Prostate gland (tissue), 2 donors: Measurements from ENCODE around the gene PALLD. TPM values are rescaled to one million over a fixed set of nuclear protein-coding genes. Genes with fewer than 3 reads are reported as not detected.

Experiments used
- DNase-seq: peaks from one replicate; pipeline ENCODE4 v3.0.0-alpha.2; 2019; ENCODE audit warnings: low spot score
- H3K27ac ChIP-seq, 2 donors: fragments of 200-600 bp; sonication (generic); 2 replicates each; pipeline ENCODE4 v1.5.1; 2017 to 2019
- H3K27me3 ChIP-seq: fragments of 200-600 bp; sonication (generic); replicated peaks from 2 replicates; pipeline ENCODE4 v1.5.1; 2019; ENCODE audit not compliant: insufficient read depth
- H3K36me3 ChIP-seq, 2 donors: fragments of 200-600 bp; sonication (generic); 1 replicate in 1 of 2; 2 replicates in 1 of 2; pipeline versions ENCODE4 v1.5.1 to v1.8.1; 2017 to 2019
- H3K4me1 ChIP-seq: fragments of 200-600 bp; sonication (generic); replicated peaks from 2 replicates; pipeline ENCODE4 v1.5.1; 2019
- H3K4me3 ChIP-seq, 2 donors: fragments of 200-600 bp; sonication (generic); 2 replicates each; pipeline ENCODE4 v1.5.1; 2017 to 2019
- H3K9me3 ChIP-seq: fragments of 200-600 bp; sonication (generic); 2 replicates; pipeline ENCODE4 v1.5.1; 2017
- CTCF ChIP-seq, 4 experiments: fragments of 200-600 bp in 2 of 4; fragments of 450-650 bp in 2 of 4; sonication (generic) in 2 of 4; IDR thresholded peaks; 1 replicate in 3 of 4; 2 replicates in 1 of 4; pipeline ENCODE4 v1.5.1; 2016 to 2019; ENCODE audit warnings: antibody characterized with exemption in 4 of 4, mild to moderate bottlenecking in 2 of 4, moderate library complexity in 2 of 4
- POLR2A ChIP-seq: fragments of 450-650 bp; IDR thresholded peaks from one replicate; pipeline ENCODE4 v1.6.1; 2016; ENCODE audit warnings: antibody characterized with exemption, mild to moderate bottlenecking
- POLR2AphosphoS5 ChIP-seq: sonication (generic); formaldehyde crosslinking; IDR thresholded peaks from one replicate; pipeline ENCODE4 v1.6.1; 2017; ENCODE audit warnings: antibody characterized with exemption
- WGBS: methylation state at CpG from one replicate; pipeline ENCODE4 v1.1.5; 2018; 5-methylcytosine and 5-hydroxymethylcytosine counted together
- intact Hi-C: fragments of 100-400 bp; cut with DNase I; formaldehyde crosslinking; loops from one replicate; pipeline ENCODE4 v1.14.2; 2022
- total RNA-seq, 2 donors: library from RNA; depleted of rRNA; stranded (reverse); fragments of >200 nt; gene quantifications; one replicate each; pipeline ENCODE4 v1.1.0, GENCODE V29; 2016

The PALLD gene
- total RNA-seq, 2 donors from 2014 or later: 252 TPM

- H3K27me3 ChIP-seq: no peaks in the 10 kb centered on the region
- no peak for DNase-seq
- intact Hi-C loops: no loop called here
- TF ChIP-seq POLR2AphosphoS5: no peak
- TF ChIP-seq CTCF (IDR thresholded peaks at IDR 0.05): no peak
- no peak for TF ChIP-seq POLR2A
- H3K4me3 ChIP-seq: no peak overlapping the region
- 8% methylated on average over 10 of the region's 10 CpGs for WGBS
- H3K9me3 ChIP-seq: no peaks in the 10 kb centered on the region
- no peaks in the 10 kb centered on the region for H3K4me1 ChIP-seq
- peak overlapping the region; percentile 61 to 63 for H3K27ac ChIP-seq
- H3K36me3 ChIP-seq: no peaks in the 10 kb centered on the region
Measured at GRCh38 chr4:168849030-168849675, 352.3 kb downstream of the PALLD start.

DNA sequence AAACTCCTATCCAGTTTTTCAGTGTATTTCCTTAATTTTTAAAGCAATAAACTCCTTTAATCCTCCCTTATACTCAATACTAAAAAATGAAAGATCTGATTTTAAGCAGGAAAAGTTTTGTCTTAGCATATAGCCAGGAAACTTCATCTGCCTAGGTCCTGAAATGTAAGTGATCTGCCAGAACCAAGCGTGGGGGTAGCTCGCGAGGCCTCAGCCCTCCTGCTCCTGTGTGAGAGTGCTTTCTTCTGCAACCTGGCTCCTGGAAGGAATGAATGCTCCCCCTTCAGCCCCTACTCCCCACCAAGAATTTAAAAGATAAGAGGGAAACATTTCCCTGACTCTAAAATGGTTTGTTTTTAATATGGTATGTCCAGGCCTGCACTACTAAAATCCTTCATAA is 353.1 kb downstream of the PALLD start:
- Histone ChIP-seq H3K9me3 (no peaks in the 10 kb centered on the region), H3K4me1 (no peaks in the 10 kb centered on the region), H3K27ac (peak overlapping the region; percentile 61 to 63), H3K27me3 (no peaks in the 10 kb centered on the region), H3K4me3 (no peak overlapping the region), H3K36me3 (no peaks in the 10 kb centered on the region)
- no peak for DNase-seq
- intact Hi-C loops: no loop called here
- TF ChIP-seq POLR2AphosphoS5: no peak
- TF ChIP-seq POLR2A: no peak
- no peak for TF ChIP-seq CTCF (IDR thresholded peaks at IDR 0.05)
- 66% methylated on average over 3 of the region's 3 CpGs for WGBS

GRCh38 chr4:168852387-168852786 is 355.5 kb downstream of the PALLD start:
- TF ChIP-seq POLR2A (no peak), CTCF (IDR thresholded peaks at IDR 0.05) (no peak), POLR2AphosphoS5 (no peak)
- no peaks in the 10 kb centered on the region for H3K36me3 ChIP-seq
- WGBS: 82% methylated on average over 3 of the region's 3 CpGs
- no peaks in the 10 kb centered on the region for H3K9me3 ChIP-seq
- no peak overlapping the region for H3K4me3 ChIP-seq
- no peaks in the 10 kb centered on the region for H3K27me3 ChIP-seq
- intact Hi-C loops: no loop called here
- H3K27ac ChIP-seq: no peak overlapping the region
- no peak for DNase-seq
- H3K4me1 ChIP-seq: no peaks in the 10 kb centered on the region

- Histone ChIP-seq H3K4me1 (no peaks in the 10 kb centered on the region), H3K4me3 (no peak overlapping the region), H3K36me3 (no peaks in the 10 kb centered on the region), H3K9me3 (no peaks in the 10 kb centered on the region), H3K27me3 (no peaks in the 10 kb centered on the region), H3K27ac (peak overlapping the region; percentile 49 to 70)
- intact Hi-C loops: no loop called here
- DNase-seq: no peak
- WGBS: 80% methylated on average over 6 of the region's 6 CpGs
- no peak for TF ChIP-seq POLR2A
Measured at GRCh38 chr4:168852933-168853713, 356.3 kb downstream of the PALLD start.

DNA sequence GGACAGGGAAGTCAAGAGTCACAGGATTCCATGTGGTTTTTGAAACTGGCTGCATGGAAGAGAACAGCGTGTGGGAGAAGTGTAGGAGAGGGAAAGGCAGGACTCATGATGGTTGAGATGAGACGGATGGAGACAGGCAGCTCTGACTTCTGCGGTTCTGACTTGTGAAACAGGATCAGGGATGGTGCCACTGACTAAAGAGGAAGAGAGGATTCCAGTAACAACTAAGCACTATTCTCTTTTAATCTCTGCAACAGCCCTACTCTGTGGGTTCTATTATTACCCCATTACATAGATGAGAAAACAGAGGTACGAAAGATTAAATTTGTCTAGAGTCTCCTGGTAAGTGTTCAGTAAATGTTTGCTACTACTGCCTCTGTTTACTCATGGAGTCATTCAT is 356.9 kb downstream of the PALLD start:
- intact Hi-C loops: no loop called here
- TF ChIP-seq POLR2A (no peak), CTCF (IDR thresholded peaks at IDR 0.05) (no peak), POLR2AphosphoS5 (no peak)
- Histone ChIP-seq H3K9me3 (no peaks in the 10 kb centered on the region), H3K36me3 (no peaks in the 10 kb centered on the region), H3K27me3 (no peaks in the 10 kb centered on the region), H3K4me1 (no peaks in the 10 kb centered on the region), H3K27ac (peak overlapping the region; percentile 49 to 70), H3K4me3 (no peak overlapping the region)
- DNase-seq: no peak
- whole genome bisulfite sequencing: 78% methylated on average over 4 of the region's 4 CpGs
